PC-9 (cell line): ENCODE measurements around the gene CBLL1. TPM values are rescaled to one million over a fixed set of nuclear protein-coding genes. Genes with fewer than 3 reads are reported as not detected.

Experiments
- BruUV-seq: library from RNA; stranded (reverse); fragments of 400-500 nt; replicated peaks from 2 replicates; lab custom pipeline; 2021; lab: Mats Ljungman, UMichigan
- CTCF ChIA-PET: fragments of 300-600 bp; sonication (Branson Sonifier 250); formaldehyde crosslinking; loops from one replicate; lab custom pipeline; 2022; ENCODE audit warnings: antibody characterized with exemption; lab: Charles Lee
- POLR2A ChIA-PET: fragments of 300-600 bp; sonication (Branson Sonifier 250); formaldehyde crosslinking; loops from one replicate; lab custom pipeline; 2022; ENCODE audit warnings: antibody characterized with exemption; ENCODE audit not compliant: unreplicated experiment; lab: Charles Lee
- DNase-seq, 2 experiments: peaks; one replicate each; pipeline versions ENCODE4 v3.0.0 to v3.0.0-alpha.2; 2015 to 2022; ENCODE audit warnings: mixed read lengths in 1 of 2
- H2AFZ ChIP-seq: fragments of 200-600 bp; sonication (generic); 2 replicates; pipeline ENCODE4 v1.8.1; 2017; ENCODE audit warnings: antibody characterized with exemption
- H3F3A ChIP-seq: fragments of 200-600 bp; sonication (generic); 2 replicates; pipeline ENCODE4 v1.8.1; 2017; ENCODE audit warnings: antibody characterized with exemption, mild to moderate bottlenecking, low read depth; ENCODE audit not compliant: insufficient read depth
- H3K27ac ChIP-seq: fragments of 200-600 bp; sonication (generic); 2 replicates; pipeline ENCODE4 v1.6.1; 2016; ENCODE audit warnings: mixed run types
- H3K27me3 ChIP-seq: fragments of 200-600 bp; sonication (generic); 2 replicates; pipeline ENCODE4 v1.6.1; 2016; ENCODE audit warnings: low read depth, mixed run types; ENCODE audit not compliant: insufficient read depth
- H3K36me3 ChIP-seq: fragments of 200-600 bp; sonication (generic); 2 replicates; pipeline ENCODE4 v1.6.1; 2016; ENCODE audit warnings: low read depth, mixed run types
- H3K4me1 ChIP-seq: fragments of 200-600 bp; sonication (generic); replicated peaks from 2 replicates; pipeline ENCODE4 v1.6.1; 2016; ENCODE audit warnings: mixed run types; ENCODE audit not compliant: insufficient read depth
- H3K4me2 ChIP-seq: fragments of 200-600 bp; sonication (generic); 2 replicates; pipeline ENCODE4 v1.6.1; 2017; ENCODE audit warnings: mixed run types
- H3K4me3 ChIP-seq: fragments of 200-600 bp; sonication (generic); 2 replicates; pipeline ENCODE4 v1.6.1; 2016; ENCODE audit warnings: mixed run types
- H3K79me2 ChIP-seq: fragments of 200-600 bp; sonication (generic); 2 replicates; pipeline ENCODE4 v1.6.1; 2017; ENCODE audit warnings: low read depth, mixed run types
- H3K9me2 ChIP-seq: fragments of 200-600 bp; sonication (generic); 2 replicates; pipeline ENCODE4 v1.8.1; 2017; ENCODE audit warnings: mild to moderate bottlenecking; ENCODE audit not compliant: insufficient read depth
- H3K9me3 ChIP-seq: fragments of 200-600 bp; sonication (generic); 2 replicates; pipeline ENCODE4 v1.8.1; 2016; ENCODE audit warnings: low read depth; ENCODE audit not compliant: insufficient read depth
- H4K20me1 ChIP-seq: fragments of 200-600 bp; sonication (generic); 2 replicates; pipeline ENCODE4 v1.8.1; 2017; ENCODE audit not compliant: insufficient read depth
- CTCF ChIP-seq: fragments of 200-600 bp; sonication (generic); conservative IDR thresholded peaks from 2 replicates; pipeline ENCODE4 v1.6.1; 2017; ENCODE audit warnings: mixed run types, antibody characterized with exemption, mild to moderate bottlenecking, moderate library complexity
- EZH2 ChIP-seq: fragments of 200-600 bp; sonication (generic); IDR thresholded peaks from 2 replicates; pipeline ENCODE4 v1.8.0; 2017; ENCODE audit warnings: antibody characterized with exemption, low read depth
- intact Hi-C: fragments of 100-400 bp; cut with micrococcal nuclease; formaldehyde crosslinking; loops from one replicate; pipeline ENCODE4 v1.10.0; 2022; ENCODE audit not compliant: unreplicated experiment
- total RNA-seq: library from RNA; stranded (reverse); gene quantifications from 2 replicates; pipeline ENCODE4 v1.2.3, GENCODE V29; 2021

Gene CBLL1
- total RNA-seq, 1 experiment from 2014 or later: 31.3 TPM

- no TSS peak for BruUV-seq
- intact Hi-C loops: loop anchor here (10.0 kb wide), 2 partner anchors 928 to 1548 kb away; no protein-coding TSS in a partner anchor
- CTCF ChIA-PET: interaction anchor here (1.1 kb wide), 1 partner anchor 17 kb away, joined by 3 read pairs; no protein-coding TSS in a partner anchor
- POLR2A ChIA-PET: no interaction called here
- Histone ChIP-seq H3K27me3 (no peaks in the 10 kb centered on the region), H3F3A (no peaks in the 10 kb centered on the region), H4K20me1 (no peaks in the 10 kb centered on the region), H3K4me1 (peaks cover 5% of the 10 kb centered on the region; the same call in 1 of the 2 replicates), H3K27ac (no peak overlapping the region), H3K9me3 (no peaks in the 10 kb centered on the region), H3K79me2 (no peaks in the 10 kb centered on the region), H2AFZ (no peak overlapping the region), H3K9me2 (no peaks in the 10 kb centered on the region), H3K36me3 (no peaks in the 10 kb centered on the region), H3K4me2 (no peak overlapping the region), H3K4me3 (no peak overlapping the region)
- no peak for DNase-seq
- TF ChIP-seq CTCF (no peak), EZH2 (no peak)
Measured at GRCh38 chr7:107723255-107723654, 20.7 kb upstream of the CBLL1 start.

GRCh38 chr7:107725138-107725740, 18.7 kb upstream of the CBLL1 start:
- H3K4me3 ChIP-seq: no peak overlapping the region
- H3K27me3 ChIP-seq: no peaks in the 10 kb centered on the region
- H2AFZ ChIP-seq: no peak overlapping the region
- POLR2A ChIA-PET: interaction anchor here (0.6 kb wide), 2 partner anchors 84 to 940 kb away, joined by 3 to 9 read pairs; no protein-coding TSS in a partner anchor
- H3F3A ChIP-seq: no peaks in the 10 kb centered on the region
- no peaks in the 10 kb centered on the region for H3K79me2 ChIP-seq
- intact Hi-C loops: loop anchor here (1.0 to 10.0 kb wide), 7 partner anchors 145 to 1550 kb away; partner anchors contain the start of gene BCAP29
- H3K27ac ChIP-seq: no peak overlapping the region
- BruUV-seq: no TSS peak
- peak; percentile 45 to 73 for DNase-seq
- CTCF ChIA-PET: interaction anchor here (0.6 to 1.5 kb wide), 4 partner anchors 12 to 261 kb away, joined by 3 to 4 read pairs (median 3); no protein-coding TSS in a partner anchor
- no peaks in the 10 kb centered on the region for H3K9me3 ChIP-seq
- no peaks in the 10 kb centered on the region for H4K20me1 ChIP-seq
- TF ChIP-seq CTCF: peak; percentile 86
- no peak for TF ChIP-seq EZH2
- no peak overlapping the region for H3K4me2 ChIP-seq
- no peaks in the 10 kb centered on the region for H3K4me1 ChIP-seq
- H3K9me2 ChIP-seq: no peaks in the 10 kb centered on the region
- H3K36me3 ChIP-seq: no peaks in the 10 kb centered on the region

- no peak for TF ChIP-seq EZH2
- no peak for TF ChIP-seq CTCF
- Histone ChIP-seq H3K9me3 (no peaks in the 10 kb centered on the region), H3K27me3 (no peaks in the 10 kb centered on the region), H3K79me2 (no peaks in the 10 kb centered on the region), H3K9me2 (no peaks in the 10 kb centered on the region), H3K36me3 (no peaks in the 10 kb centered on the region), H4K20me1 (no peaks in the 10 kb centered on the region), H3F3A (no peaks in the 10 kb centered on the region), H3K4me1 (no peaks in the 10 kb centered on the region), H3K4me3 (no peak overlapping the region), H3K4me2 (no peak overlapping the region), H2AFZ (no peak overlapping the region), H3K27ac (no peak overlapping the region)
- intact Hi-C loops: loop anchor here (5.0 to 10.0 kb wide), 3 partner anchors 779 to 1552 kb away; no protein-coding TSS in a partner anchor
- ChIA-PET POLR2A (interaction anchor here (0.7 kb wide), 2 partner anchors 94 to 956 kb away, joined by 4 to 6 read pairs; no protein-coding TSS in a partner anchor), CTCF (interaction anchor here (0.5 to 1.5 kb wide), 7 partner anchors 9 to 668 kb away, joined by 3 to 4 read pairs (median 3); partner anchors contain the start of gene CBLL1)
- no peak for DNase-seq
- BruUV-seq: no TSS peak
Measured at GRCh38 chr7:107726356-107727130, 17.4 kb upstream of the CBLL1 start.
